Heart left ventricle (tissue), 16 donors: ENCODE results near the gene TRAF4. TPM values are rescaled to one million over a fixed set of nuclear protein-coding genes. Genes with fewer than 3 reads are reported as not detected.

Experiments used
- ATAC-seq, 4 donors: fragments of 200-7000 bp; cut with Tn5 transposase; one replicate each; pipeline ENCODE4 v1.9.1; 2020 to 2022; ENCODE audit warnings: moderate library complexity in 4 of 4, mild to moderate bottlenecking in 3 of 4, moderate number of reproducible peaks in 1 of 4
- DNase-seq, 5 donors: peaks; one replicate each; pipeline ENCODE4 v3.0.0-alpha.2; 2020
- H3K27ac ChIP-seq, 12 donors: fragments of 200-600 bp; sonication (generic) in 4 of 12; one replicate each; pipeline versions ENCODE4 v1.5.0 to v1.8.0; 2016 to 2022; ENCODE audit warnings: mild to moderate bottlenecking in 2 of 12
- H3K27me3 ChIP-seq, 9 donors: fragments of 200-600 bp; sonication (generic) in 2 of 9; one replicate each; pipeline versions ENCODE4 v1.5.1 to v1.8.0; 2016 to 2022; ENCODE audit warnings: mild to moderate bottlenecking in 3 of 9
- H3K36me3 ChIP-seq, 9 donors: fragments of 200-600 bp; sonication (generic) in 2 of 9; one replicate each; pipeline versions ENCODE4 v1.5.0 to v1.8.0; 2018 to 2022; ENCODE audit warnings: mild to moderate bottlenecking in 2 of 9
- H3K4me1 ChIP-seq, 12 donors: fragments of 200-600 bp; sonication (generic) in 4 of 12; one replicate each; pipeline versions ENCODE4 v1.5.0 to v1.8.0; 2016 to 2022; ENCODE audit warnings: mild to moderate bottlenecking in 3 of 12
- H3K4me3 ChIP-seq, 12 donors: fragments of 200-600 bp; sonication (generic) in 4 of 12; one replicate each; pipeline versions ENCODE4 v1.5.0 to v1.8.0; 2017 to 2022; ENCODE audit warnings: mild to moderate bottlenecking in 9 of 12, moderate library complexity in 4 of 12
- H3K9me3 ChIP-seq, 12 donors: fragments of 200-600 bp; sonication (generic) in 4 of 12; one replicate each; pipeline versions ENCODE4 v1.5.0 to v1.8.0; 2016 to 2022; ENCODE audit warnings: mild to moderate bottlenecking in 1 of 12
- POLR2A ChIP-seq, 2 donors: fragments of 450-650 bp; IDR thresholded peaks; one replicate each; pipeline ENCODE4 v1.6.1; 2017; ENCODE audit warnings: antibody characterized with exemption in 2 of 2, mild to moderate bottlenecking in 2 of 2, moderate library complexity in 2 of 2
- WGBS, 4 donors: extraction: QIAGEN DNeasy Blood & Tissue Kit in 2 of 4; methylation state at CpG; one replicate each; pipeline versions ENCODE4 v1.1.5 to v1.1.7; 2013 to 2018; 5-methylcytosine and 5-hydroxymethylcytosine counted together
- intact Hi-C, 10 donors: fragments of 100-400 bp; cut with DNase I; formaldehyde crosslinking; loops; one replicate each; pipeline versions ENCODE4 v1.11.1 to v1.14.2; 2022
- long read RNA-seq, 3 donors: library from polyadenylated mRNA; unstranded; transcript quantifications; one replicate each; pipeline ENCODE4 v2.0.0, GENCODE V29; 2020 to 2021
- polyA plus RNA-seq, 2 donors: library from polyadenylated mRNA; stranded (reverse); fragments of 200-250 nt; gene quantifications; one replicate each; pipeline ENCODE4 v1.2.3, GENCODE V29; 2013
- total RNA-seq, 9 donors: library from RNA; depleted of rRNA in 2 of 9; stranded (reverse); fragments of >200 nt in 2 of 9; fragmentation: NEBNext Ultra II Directional in 3 of 9; extraction: Animal tissue kit (Norgen Biotek cat#: 25700) in 3 of 9; gene quantifications; one replicate each; pipeline versions ENCODE4 v1.1.0 to v1.2.4, GENCODE V29; 2016 to 2023
- TF ChIP-seq, protein P1 (sequence below), 12 donors: fragments of 200-600 bp; sonication (generic) in 4 of 12; IDR thresholded peaks; one replicate each; pipeline versions ENCODE4 v1.5.0 to v1.8.0; 2018 to 2022; ENCODE audit warnings: antibody characterized with exemption in 12 of 12, mild to moderate bottlenecking in 5 of 12
- donor health status: ischemic (EF 13 %, LVEDD 7.1; RV severe dilation, severe dysfunction).
- donor health status: healthy with polysubstance abuse.
- donor health status: DM: no; HTN: yes; CAD: no.
- donor health status: DM: no; HTN: no; CAD: no.
- donor health status: ischemic (EF 25% LVEDD 6.9; RV normal size, moderate dysfunction).
- donor health status: ischemic (EF 25% LVEDD 5.7; RV mildly dilated, moderate dysfunction).
- donor health status: healthy.
- donor health status: DM: yes; HTN: yes; CAD: no.
- donor health status: ischemic (EF 35%, LVEDD 5.7; RV mildly dilated, moderate dysfunction).
- donor health status: nonischemic (EF 11% LVEDD 7.7; RV severe dilation, severe dysfunction).
- donor health status: DM: yes; HTN: yes; CAD: no.
- donor health status: PGD.
- donor health status: ischemic (EF 29% LVEDD 5.4; RV normal size, mild dysfunction).
- donor health status: nonischemic (EF 23%, LVEDD 6.1; RV moderate dilation, normal function).

Gene TRAF4, protein sequence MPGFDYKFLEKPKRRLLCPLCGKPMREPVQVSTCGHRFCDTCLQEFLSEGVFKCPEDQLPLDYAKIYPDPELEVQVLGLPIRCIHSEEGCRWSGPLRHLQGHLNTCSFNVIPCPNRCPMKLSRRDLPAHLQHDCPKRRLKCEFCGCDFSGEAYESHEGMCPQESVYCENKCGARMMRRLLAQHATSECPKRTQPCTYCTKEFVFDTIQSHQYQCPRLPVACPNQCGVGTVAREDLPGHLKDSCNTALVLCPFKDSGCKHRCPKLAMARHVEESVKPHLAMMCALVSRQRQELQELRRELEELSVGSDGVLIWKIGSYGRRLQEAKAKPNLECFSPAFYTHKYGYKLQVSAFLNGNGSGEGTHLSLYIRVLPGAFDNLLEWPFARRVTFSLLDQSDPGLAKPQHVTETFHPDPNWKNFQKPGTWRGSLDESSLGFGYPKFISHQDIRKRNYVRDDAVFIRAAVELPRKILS
- total RNA-seq = 10 to 100 TPM in 1 of 9 donors, 1 to 10 TPM in 8; 1.5 to 11.5 (median 2.7) TPM
- polyA plus RNA-seq = 1 to 10 TPM; 1.9 to 4.5 TPM
- long read RNA-seq, donor 1, partial matches to known transcripts = 0 of 1 reads
- long read RNA-seq, donor 1, other reads (novel, unspliced or antisense) = 0 of 1 reads
- long read RNA-seq, donor 2, partial matches to known transcripts = 0 of 4 reads
- long read RNA-seq, donor 2, other reads (novel, unspliced or antisense) = 2 of 4 reads
- long read RNA-seq, donor 3, partial matches to known transcripts = 0 of 1 reads
- long read RNA-seq, donor 3, other reads (novel, unspliced or antisense) = 0 of 1 reads

DNA sequence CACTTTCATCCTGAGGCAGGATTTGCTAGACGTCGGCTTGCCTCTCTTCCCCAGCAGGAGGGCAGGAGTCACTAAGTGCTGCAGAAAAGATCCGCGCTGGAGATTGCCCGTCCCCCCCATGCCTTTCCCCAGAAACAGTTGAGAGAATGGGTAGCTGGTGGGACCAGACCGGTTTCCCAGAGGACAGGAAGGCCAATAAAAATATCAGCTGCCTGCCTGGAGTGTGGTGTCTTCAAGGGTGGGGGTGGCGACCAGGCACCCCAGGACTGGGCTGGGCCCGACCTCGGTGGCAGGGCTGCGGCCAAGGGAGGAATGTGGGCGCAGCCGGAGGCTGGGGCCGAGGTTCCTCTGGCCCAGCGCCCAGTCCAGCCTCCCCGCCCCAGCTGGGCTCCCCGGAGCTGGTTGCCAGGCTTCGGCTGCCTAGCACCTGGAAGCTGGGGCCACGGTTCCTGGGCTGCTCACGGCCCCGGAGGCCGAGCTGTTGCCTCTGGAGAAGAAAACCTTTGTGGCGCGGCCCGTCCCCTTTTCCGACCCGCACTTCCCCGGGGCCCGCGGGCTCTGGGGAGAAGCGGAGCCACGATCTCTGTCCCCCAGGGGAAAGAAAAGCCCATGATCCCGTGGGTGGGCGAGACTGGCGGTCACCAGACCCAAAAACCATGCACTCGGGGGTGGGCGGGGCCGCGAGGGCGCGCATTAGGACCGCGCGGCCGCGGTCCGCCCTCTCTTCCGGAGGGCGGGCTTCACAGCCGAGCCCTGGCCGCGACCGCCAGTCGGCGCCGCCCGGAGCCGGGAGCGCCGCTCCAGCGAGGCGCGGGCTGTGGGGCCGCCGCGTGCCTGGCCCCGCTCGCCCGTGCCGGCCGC is at the start of gene TRAF4:
Gene TRAF4, plus strand, starts transcription at position 769 of the 861 bp plus-strand sequence. CDS start 102 bp downstream, outside the sequence.
- WGBS, 4 donors = 1 to 6% (median 2%) methylated on average over 27 to 70 of the region's 70 CpGs
- peak; percentile 83 to 91 (median 87) for ATAC-seq
- intact Hi-C loops = loop anchor here in 4 of 10 donors (2.0 kb wide), 1 partner anchor 15 kb away; the partner anchor contains the start of gene NEK8 (in 4 of the 4)
- peak within 1 kb of the TSS; percentile 55 to 88 (median 86) for H3K27ac ChIP-seq
- H3K4me1 ChIP-seq = peaks cover 0 to 57% (median 32%) of the 10 kb centered on the region in 12 donors
- no peaks in the 10 kb centered on the region for H3K9me3 ChIP-seq
- peak; percentile 79 to 89 (median 84) for DNase-seq
- H3K27me3 ChIP-seq = no peaks in the 10 kb centered on the region
- peak within 1 kb of the TSS; percentile 56 to 89 (median 76) for H3K4me3 ChIP-seq
- H3K36me3 ChIP-seq = peaks cover 0 to 11% (median 0%) of the 10 kb centered on the region in 9 donors
- TF ChIP-seq, protein P1, sequence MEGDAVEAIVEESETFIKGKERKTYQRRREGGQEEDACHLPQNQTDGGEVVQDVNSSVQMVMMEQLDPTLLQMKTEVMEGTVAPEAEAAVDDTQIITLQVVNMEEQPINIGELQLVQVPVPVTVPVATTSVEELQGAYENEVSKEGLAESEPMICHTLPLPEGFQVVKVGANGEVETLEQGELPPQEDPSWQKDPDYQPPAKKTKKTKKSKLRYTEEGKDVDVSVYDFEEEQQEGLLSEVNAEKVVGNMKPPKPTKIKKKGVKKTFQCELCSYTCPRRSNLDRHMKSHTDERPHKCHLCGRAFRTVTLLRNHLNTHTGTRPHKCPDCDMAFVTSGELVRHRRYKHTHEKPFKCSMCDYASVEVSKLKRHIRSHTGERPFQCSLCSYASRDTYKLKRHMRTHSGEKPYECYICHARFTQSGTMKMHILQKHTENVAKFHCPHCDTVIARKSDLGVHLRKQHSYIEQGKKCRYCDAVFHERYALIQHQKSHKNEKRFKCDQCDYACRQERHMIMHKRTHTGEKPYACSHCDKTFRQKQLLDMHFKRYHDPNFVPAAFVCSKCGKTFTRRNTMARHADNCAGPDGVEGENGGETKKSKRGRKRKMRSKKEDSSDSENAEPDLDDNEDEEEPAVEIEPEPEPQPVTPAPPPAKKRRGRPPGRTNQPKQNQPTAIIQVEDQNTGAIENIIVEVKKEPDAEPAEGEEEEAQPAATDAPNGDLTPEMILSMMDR (IDR thresholded peaks at IDR 0.05) = peak in 6 of 12 donors; percentile 14 to 42 (median 34)
- peak in 1 of 2 donors; percentile 67 for TF ChIP-seq POLR2A (IDR thresholded peaks at IDR 0.05)

DNA sequence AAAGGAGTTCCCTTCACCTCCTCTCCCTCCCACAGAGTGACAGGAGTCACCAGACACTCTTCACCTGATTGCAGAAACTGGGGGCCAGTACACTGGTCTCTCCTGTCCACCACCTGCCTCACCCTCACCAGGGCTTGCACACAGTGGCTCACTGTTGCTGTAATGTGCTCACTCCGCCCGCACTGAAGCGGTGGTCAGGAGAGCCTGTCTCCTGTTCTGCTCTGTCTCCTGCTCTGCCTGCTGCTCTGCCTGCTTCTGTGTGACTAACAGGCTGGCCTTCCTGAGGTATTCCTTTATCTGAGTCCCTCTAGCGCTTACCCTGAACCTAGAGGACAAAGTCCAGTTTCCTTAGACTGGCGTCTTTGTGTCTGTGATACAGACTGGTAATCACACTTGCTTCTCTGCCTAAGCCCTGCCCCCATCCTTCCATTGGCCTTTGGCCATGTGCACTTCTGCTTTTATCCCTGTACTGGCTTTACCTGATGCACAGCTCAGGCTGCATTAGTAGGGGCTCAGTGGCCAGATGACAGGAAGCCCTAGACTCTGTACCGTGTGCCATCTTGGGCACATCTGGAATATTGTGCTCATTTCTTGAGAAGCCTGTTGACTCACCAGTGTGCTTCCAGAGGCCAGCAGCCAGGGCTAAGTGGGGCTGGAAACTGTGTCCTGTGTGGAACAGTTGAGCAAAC is 45.4 kb upstream of the TRAF4 start:
- Histone ChIP-seq H3K27me3 (no peaks in the 10 kb centered on the region), H3K4me3 (no peak overlapping the region), H3K9me3 (no peaks in the 10 kb centered on the region), H3K27ac (no peak overlapping the region), H3K4me1 (no peaks in the 10 kb centered on the region), H3K36me3 (peaks cover 7 to 100% (median 100%) of the 10 kb centered on the region in 9 donors)
- ATAC-seq (no peak), DNase-seq (no peak)
- WGBS, 4 donors = 89 to 94% (median 90%) methylated on average over 6 of the region's 6 CpGs
- intact Hi-C loops = no loop called here
- TF ChIP-seq POLR2A (IDR thresholded peaks at IDR 0.05) = no peak
- TF ChIP-seq, protein P1 (IDR thresholded peaks at IDR 0.05) = no peak

DNA sequence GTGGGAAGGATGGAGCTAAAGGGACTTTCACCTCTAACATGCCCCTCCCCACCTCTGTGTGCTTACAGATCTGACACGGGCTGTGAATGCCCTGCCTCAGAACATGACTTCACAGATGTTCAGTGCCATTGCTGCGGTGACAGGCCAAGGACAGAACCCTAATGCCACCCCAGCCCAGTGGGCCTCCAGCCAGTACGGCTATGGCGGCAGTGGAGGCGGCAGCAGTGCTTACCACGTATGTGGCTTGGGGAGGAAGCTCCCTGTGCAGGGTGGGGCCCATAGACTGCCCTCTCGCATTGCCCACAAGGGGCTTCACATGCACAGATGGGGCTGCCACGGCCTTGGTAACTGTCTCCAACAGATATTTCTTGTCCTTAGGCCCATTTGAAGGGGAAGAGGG is 43.5 kb upstream of the TRAF4 start:
- Histone ChIP-seq H3K27ac (no peak overlapping the region), H3K4me1 (no peaks in the 10 kb centered on the region), H3K9me3 (no peaks in the 10 kb centered on the region), H3K4me3 (no peak overlapping the region), H3K36me3 (peaks cover 4 to 96% (median 91%) of the 10 kb centered on the region in 9 donors), H3K27me3 (no peaks in the 10 kb centered on the region)
- intact Hi-C loops = no loop called here
- DNase-seq (no peak), ATAC-seq (no peak)
- TF ChIP-seq, protein P1 (IDR thresholded peaks at IDR 0.05) = no peak
- no peak for TF ChIP-seq POLR2A (IDR thresholded peaks at IDR 0.05)
- 90 to 96% (median 92%) methylated on average over 3 to 8 of the region's 8 CpGs for WGBS, 4 donors
